Measurements from ENCODE around the gene SUFU.

The SUFU gene

DNA sequence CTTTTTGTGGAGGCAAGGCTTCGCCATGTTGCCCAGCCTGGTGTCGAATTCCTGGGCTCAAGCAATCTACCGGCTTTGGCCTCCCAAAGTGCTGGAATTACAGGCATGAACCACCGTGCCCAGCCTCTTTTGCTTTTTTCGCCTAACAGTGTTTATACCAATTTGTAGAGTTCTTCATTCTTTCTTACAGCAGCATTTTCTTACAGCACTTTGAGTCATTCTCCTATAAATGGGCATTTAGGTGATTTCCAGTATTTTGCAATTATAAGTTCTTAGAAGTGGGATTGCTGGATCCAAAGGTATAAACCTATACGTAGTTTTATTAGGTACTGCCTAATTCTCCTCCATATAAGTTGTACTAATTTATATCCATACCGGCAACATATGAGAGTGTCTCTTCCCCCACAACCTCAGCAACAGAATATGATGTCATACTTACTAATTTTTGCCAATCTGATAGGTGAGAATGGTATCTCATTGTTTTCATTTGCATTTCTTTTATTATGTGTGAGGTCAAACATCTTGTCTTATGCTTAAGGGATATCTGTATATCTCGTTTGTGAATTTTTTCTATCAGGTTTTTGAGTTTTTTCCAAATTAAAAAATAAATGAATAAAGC is 39.1 kb downstream of the SUFU start:
- no peaks in the 10 kb centered on the region for H3K27me3 ChIP-seq (ENCODE audit: control insufficient read depth in 3 of 3, insufficient read depth in 3 of 3, low read depth in 1 of 3, low read length in 3 of 3)
- H3K4me1 ChIP-seq (ENCODE audit: control insufficient read depth in 2 of 2, insufficient read depth in 1 of 2, low read depth in 1 of 2, low read length in 2 of 2) = no peaks in the 10 kb centered on the region
- H3K4ac ChIP-seq (ENCODE audit: low read length) = no peak overlapping the region
- H4K8ac ChIP-seq (ENCODE audit: low read depth, low read length) = no peak overlapping the region
- no peak overlapping the region for H3K23ac ChIP-seq (ENCODE audit: low read depth, low read length, poor library complexity)
- no peak overlapping the region for H2BK5ac ChIP-seq (ENCODE audit: low read length)
- H4K91ac ChIP-seq (ENCODE audit: low read depth, low read length, poor library complexity) = no peak overlapping the region
- H2AK5ac ChIP-seq (ENCODE audit: low read depth, low read length) = no peak overlapping the region
- no peak overlapping the region for H3K4me2 ChIP-seq (ENCODE audit: insufficient read depth, low read length, poor library complexity, severe bottlenecking)
- no peak overlapping the region for H2AFZ ChIP-seq (ENCODE audit: low read length)
- no peak overlapping the region for H3K18ac ChIP-seq (ENCODE audit: low read length)
- no peak overlapping the region for H2BK120ac ChIP-seq (ENCODE audit: low read depth, low read length)
- H2BK15ac ChIP-seq (ENCODE audit: low read length) = no peak overlapping the region
- no peaks in the 10 kb centered on the region for H3K36me3 ChIP-seq (replicated peaks in 1 of 2; ENCODE audit: control insufficient read depth in 2 of 2, insufficient read depth in 2 of 2, low read length in 2 of 2)
- H3K9ac ChIP-seq (ENCODE audit: low read depth, low read length, poor library complexity) = no peak overlapping the region
- no CpG with 5 or more reads among the region's 8 CpGs for WGBS, 2 donors (ENCODE audit: extremely low coverage in 2 of 2, insufficient read length in 2 of 2, insufficient replicate concordance in 1 of 2)
- no peak overlapping the region for H3K14ac ChIP-seq (ENCODE audit: low read length)
- H3K4me3 ChIP-seq (ENCODE audit: low read length in 2 of 2) = no peak overlapping the region
- H3K79me1 ChIP-seq (ENCODE audit: low read depth, low read length) = peaks cover 2% of the 10 kb centered on the region
- no peaks in the 10 kb centered on the region for H3K9me3 ChIP-seq (replicated peaks in 1 of 2; ENCODE audit: control insufficient read depth in 2 of 2, insufficient read depth in 1 of 2, low read depth in 1 of 2, low read length in 2 of 2)
- no peak overlapping the region for H3K27ac ChIP-seq (replicated peaks; ENCODE audit: low read length)
- no peak for DNase-seq (ENCODE audit: low spot score)
- H2BK12ac ChIP-seq (ENCODE audit: low read length) = no peak overlapping the region

GRCh38 chr10:102545265-102545871 is 41.6 kb downstream of the SUFU start:
- no peak overlapping the region for H2BK15ac ChIP-seq (ENCODE audit: low read length)
- H3K4me2 ChIP-seq (ENCODE audit: insufficient read depth, low read length, poor library complexity, severe bottlenecking) = no peak overlapping the region
- no peak overlapping the region for H4K91ac ChIP-seq (ENCODE audit: low read depth, low read length, poor library complexity)
- peaks cover 0 to 3% of the 10 kb centered on the region in 2 donors for H3K4me1 ChIP-seq (ENCODE audit: control insufficient read depth in 2 of 2, insufficient read depth in 1 of 2, low read depth in 1 of 2, low read length in 2 of 2)
- no peak overlapping the region for H3K14ac ChIP-seq (ENCODE audit: low read length)
- no peak overlapping the region for H2AK5ac ChIP-seq (ENCODE audit: low read depth, low read length)
- H2AFZ ChIP-seq (ENCODE audit: low read length) = no peak overlapping the region
- H3K4ac ChIP-seq (ENCODE audit: low read length) = no peak overlapping the region
- no peak overlapping the region for H3K27ac ChIP-seq (replicated peaks; ENCODE audit: low read length)
- no peak overlapping the region for H3K18ac ChIP-seq (ENCODE audit: low read length)
- no peaks in the 10 kb centered on the region for H3K27me3 ChIP-seq (ENCODE audit: control insufficient read depth in 3 of 3, insufficient read depth in 3 of 3, low read depth in 1 of 3, low read length in 3 of 3)
- H3K23ac ChIP-seq (ENCODE audit: low read depth, low read length, poor library complexity) = no peak overlapping the region
- peaks cover 2% of the 10 kb centered on the region for H3K79me1 ChIP-seq (ENCODE audit: low read depth, low read length)
- H4K8ac ChIP-seq (ENCODE audit: low read depth, low read length) = no peak overlapping the region
- H3K9me3 ChIP-seq (replicated peaks in 1 of 2; ENCODE audit: control insufficient read depth in 2 of 2, insufficient read depth in 1 of 2, low read depth in 1 of 2, low read length in 2 of 2) = no peaks in the 10 kb centered on the region
- 100% methylated on average over 1 of the region's 7 CpGs; no CpG with 5 or more reads in 1 of the 2 donors for WGBS, 2 donors (ENCODE audit: extremely low coverage in 2 of 2, insufficient read length in 2 of 2, insufficient replicate concordance in 1 of 2)
- H2BK120ac ChIP-seq (ENCODE audit: low read depth, low read length) = no peak overlapping the region
- H3K9ac ChIP-seq (ENCODE audit: low read depth, low read length, poor library complexity) = no peak overlapping the region
- no peak overlapping the region for H2BK12ac ChIP-seq (ENCODE audit: low read length)
- peaks cover 4 to 10% of the 10 kb centered on the region in 2 donors for H3K36me3 ChIP-seq (replicated peaks in 1 of 2; ENCODE audit: control insufficient read depth in 2 of 2, insufficient read depth in 2 of 2, low read length in 2 of 2)
- H2BK5ac ChIP-seq (ENCODE audit: low read length) = no peak overlapping the region
- DNase-seq (ENCODE audit: low spot score) = no peak
- H3K4me3 ChIP-seq (ENCODE audit: low read length in 2 of 2) = no peak overlapping the region

- Histone ChIP-seq H3K36me3 (replicated peaks in 1 of 2; ENCODE audit: control insufficient read depth in 2 of 2, insufficient read depth in 2 of 2, low read length in 2 of 2) (peaks cover 5 to 16% of the 10 kb centered on the region in 2 donors), H2AFZ (ENCODE audit: low read length) (no peak overlapping the region), H4K8ac (ENCODE audit: low read depth, low read length) (no peak overlapping the region), H4K91ac (ENCODE audit: low read depth, low read length, poor library complexity) (no peak overlapping the region), H3K27me3 (ENCODE audit: control insufficient read depth in 3 of 3, insufficient read depth in 3 of 3, low read depth in 1 of 3, low read length in 3 of 3) (no peaks in the 10 kb centered on the region), H2BK5ac (ENCODE audit: low read length) (no peak overlapping the region), H2BK15ac (ENCODE audit: low read length) (no peak overlapping the region), H2BK120ac (ENCODE audit: low read depth, low read length) (no peak overlapping the region), H3K14ac (ENCODE audit: low read length) (no peak overlapping the region), H3K27ac (replicated peaks; ENCODE audit: low read length) (no peak overlapping the region), H3K4me2 (ENCODE audit: insufficient read depth, low read length, poor library complexity, severe bottlenecking) (no peak overlapping the region), H3K4me1 (ENCODE audit: control insufficient read depth in 2 of 2, insufficient read depth in 1 of 2, low read depth in 1 of 2, low read length in 2 of 2) (peaks cover 0 to 3% of the 10 kb centered on the region in 2 donors), H2AK5ac (ENCODE audit: low read depth, low read length) (no peak overlapping the region), H3K4ac (ENCODE audit: low read length) (no peak overlapping the region), H3K9ac (ENCODE audit: low read depth, low read length, poor library complexity) (no peak overlapping the region), H3K23ac (ENCODE audit: low read depth, low read length, poor library complexity) (no peak overlapping the region), H3K79me1 (ENCODE audit: low read depth, low read length) (peaks cover 2% of the 10 kb centered on the region), H3K9me3 (replicated peaks in 1 of 2; ENCODE audit: control insufficient read depth in 2 of 2, insufficient read depth in 1 of 2, low read depth in 1 of 2, low read length in 2 of 2) (no peaks in the 10 kb centered on the region), H2BK12ac (ENCODE audit: low read length) (no peak overlapping the region), H3K4me3 (ENCODE audit: low read length in 2 of 2) (no peak overlapping the region), H3K18ac (ENCODE audit: low read length) (no peak overlapping the region)
- no peak for DNase-seq (ENCODE audit: low spot score)
- WGBS, 2 donors (ENCODE audit: extremely low coverage in 2 of 2, insufficient read length in 2 of 2, insufficient replicate concordance in 1 of 2) = no CpG with 5 or more reads among the region's 2 CpGs
These were observed 42.2 kb downstream of the SUFU start for GRCh38 chr10:102545997-102546396.

- Histone ChIP-seq H2BK15ac (ENCODE audit: low read length) (no peak overlapping the region), H3K36me3 (replicated peaks in 1 of 2; ENCODE audit: control insufficient read depth in 2 of 2, insufficient read depth in 2 of 2, low read length in 2 of 2) (peaks cover 7 to 20% of the 10 kb centered on the region in 2 donors), H3K79me1 (ENCODE audit: low read depth, low read length) (peaks cover 2% of the 10 kb centered on the region), H3K4me3 (ENCODE audit: low read length in 2 of 2) (no peak overlapping the region), H2BK12ac (ENCODE audit: low read length) (no peak overlapping the region), H3K4me2 (ENCODE audit: insufficient read depth, low read length, poor library complexity, severe bottlenecking) (no peak overlapping the region), H3K27me3 (ENCODE audit: control insufficient read depth in 3 of 3, insufficient read depth in 3 of 3, low read depth in 1 of 3, low read length in 3 of 3) (no peaks in the 10 kb centered on the region), H3K4ac (ENCODE audit: low read length) (no peak overlapping the region), H3K9me3 (replicated peaks in 1 of 2; ENCODE audit: control insufficient read depth in 2 of 2, insufficient read depth in 1 of 2, low read depth in 1 of 2, low read length in 2 of 2) (no peaks in the 10 kb centered on the region), H4K8ac (ENCODE audit: low read depth, low read length) (no peak overlapping the region), H4K91ac (ENCODE audit: low read depth, low read length, poor library complexity) (no peak overlapping the region), H2AFZ (ENCODE audit: low read length) (no peak overlapping the region), H3K23ac (ENCODE audit: low read depth, low read length, poor library complexity) (no peak overlapping the region), H2AK5ac (ENCODE audit: low read depth, low read length) (no peak overlapping the region), H3K27ac (replicated peaks; ENCODE audit: low read length) (no peak overlapping the region), H3K18ac (ENCODE audit: low read length) (no peak overlapping the region), H2BK5ac (ENCODE audit: low read length) (no peak overlapping the region), H3K14ac (ENCODE audit: low read length) (no peak overlapping the region), H3K9ac (ENCODE audit: low read depth, low read length, poor library complexity) (no peak overlapping the region), H2BK120ac (ENCODE audit: low read depth, low read length) (no peak overlapping the region), H3K4me1 (ENCODE audit: control insufficient read depth in 2 of 2, insufficient read depth in 1 of 2, low read depth in 1 of 2, low read length in 2 of 2) (peaks cover 0 to 3% of the 10 kb centered on the region in 2 donors)
- WGBS, 2 donors (ENCODE audit: extremely low coverage in 2 of 2, insufficient read length in 2 of 2, insufficient replicate concordance in 1 of 2) = no CpG with 5 or more reads among the region's 12 CpGs
- no peak for DNase-seq (ENCODE audit: low spot score)
These were observed 43.0 kb downstream of the SUFU start for GRCh38 chr10:102546606-102547320.
